IMR-90 (cell line): ENCODE measurements around the gene CLIC3. TPM values are rescaled to one million over a fixed set of nuclear protein-coding genes. Genes with fewer than 3 reads are reported as not detected.

Experiments
- ATAC-seq: fragments of 200-7000 bp; cut with Tn5 transposase; 2 replicates; pipeline ENCODE4 v1.9.1; 2020; ENCODE audit warnings: low read depth, mild to moderate bottlenecking, moderate library complexity
- BruUV-seq: library from RNA; stranded (reverse); fragments of 400-500 nt; replicated peaks from 2 replicates; lab custom pipeline; 2021; lab: Mats Ljungman, UMichigan
- CTCF ChIA-PET: fragments of 300-600 bp; formaldehyde crosslinking; extraction: SDS; loops from one replicate; lab custom pipeline; 2021; ENCODE audit warnings: antibody characterized with exemption; lab: Yijun Ruan, JAX
- POLR2A ChIA-PET: fragments of 300-600 bp; sonication (Branson Sonifier 250); formaldehyde crosslinking; loops from one replicate; lab custom pipeline; 2022; ENCODE audit warnings: antibody characterized with exemption; ENCODE audit not compliant: unreplicated experiment; lab: Charles Lee
- DNase-seq: peaks from one replicate; pipeline ENCODE4 v3.0.0; 2013
- H2AFZ ChIP-seq: replicated peaks from 2 replicates; pipeline ENCODE3; 2013; ENCODE audit warnings: low read length, mild to moderate bottlenecking; ENCODE audit not compliant: poor library complexity
- H2AK5ac ChIP-seq: 2 replicates; pipeline ENCODE4 v1.6.1; 2013; ENCODE audit warnings: low read depth, low read length, inconsistent platforms
- H2AK9ac ChIP-seq: replicated peaks from 2 replicates; pipeline ENCODE3; 2013; ENCODE audit warnings: mild to moderate bottlenecking, low read depth, low read length, moderate library complexity; ENCODE audit not compliant: poor library complexity
- H2BK120ac ChIP-seq: 2 replicates; pipeline ENCODE4 v1.6.1; 2013; ENCODE audit warnings: low read depth, low read length, inconsistent platforms
- H2BK15ac ChIP-seq: 3 replicates; pipeline ENCODE4 v1.6.1; 2013; ENCODE audit warnings: low read depth, low read length, inconsistent platforms
- H2BK20ac ChIP-seq: 2 replicates; pipeline ENCODE4 v1.6.1; 2013; ENCODE audit warnings: low read depth, mild to moderate bottlenecking, inconsistent platforms, low read length, moderate library complexity
- H2BK5ac ChIP-seq: 2 replicates; pipeline ENCODE4 v1.6.1; 2013; ENCODE audit warnings: mild to moderate bottlenecking, low read depth, low read length, inconsistent platforms; ENCODE audit not compliant: poor library complexity, severe bottlenecking
- H3K14ac ChIP-seq: replicated peaks from 2 replicates; pipeline ENCODE4 v1.6.1; 2013; ENCODE audit warnings: low read depth, low read length, inconsistent platforms
- H3K18ac ChIP-seq: 2 replicates; pipeline ENCODE4 v1.6.1; 2013; ENCODE audit warnings: low read depth, low read length, control low read depth
- H3K23ac ChIP-seq: 2 replicates; pipeline ENCODE4 v1.6.1; 2013; ENCODE audit warnings: low read depth, low read length, inconsistent platforms
- H3K27ac ChIP-seq: 2 replicates; pipeline ENCODE4 v1.5.1; 2013; ENCODE audit warnings: mild to moderate bottlenecking, control low read depth, low read length; ENCODE audit not compliant: insufficient read depth
- H3K27me3 ChIP-seq: 2 replicates; pipeline ENCODE4 v1.6.1; 2013; ENCODE audit warnings: low read length; ENCODE audit not compliant: control insufficient read depth, insufficient read depth
- H3K36me3 ChIP-seq: 2 replicates; pipeline ENCODE4 v1.6.1; 2013; ENCODE audit warnings: low read length, mixed read lengths; ENCODE audit not compliant: control insufficient read depth, insufficient read depth
- H3K4ac ChIP-seq: 2 replicates; pipeline ENCODE4 v1.6.1; 2013; ENCODE audit warnings: low read depth, low read length, inconsistent platforms
- H3K4me1 ChIP-seq: 2 replicates; pipeline ENCODE4 v1.6.1; 2013; ENCODE audit warnings: low read length, mixed read lengths; ENCODE audit not compliant: control insufficient read depth, insufficient read depth
- H3K4me2 ChIP-seq: 2 replicates; pipeline ENCODE4 v1.6.1; 2013; ENCODE audit warnings: low read depth, mild to moderate bottlenecking, control low read depth, low read length, moderate library complexity
- H3K4me3 ChIP-seq: 2 replicates; pipeline ENCODE4 v1.5.1; 2013; ENCODE audit warnings: low read depth, mild to moderate bottlenecking, control low read depth, low read length, moderate library complexity; ENCODE audit not compliant: insufficient read depth
- H3K56ac ChIP-seq: 2 replicates; pipeline ENCODE4 v1.6.1; 2013; ENCODE audit warnings: low read length, inconsistent platforms; ENCODE audit not compliant: insufficient read depth; ENCODE audit errors: extremely low read depth
- H3K79me1 ChIP-seq, 2 experiments: 2 replicates each; pipeline ENCODE4 v1.6.1; 2013; ENCODE audit warnings: low read length in 2 of 2, inconsistent platforms in 1 of 2, low read depth in 1 of 2
- H3K9ac ChIP-seq: 2 replicates; pipeline ENCODE4 v1.6.1; 2013; ENCODE audit warnings: low read depth, low read length, control low read depth
- H3K9me1 ChIP-seq: 2 replicates; pipeline ENCODE4 v1.6.1; 2013; ENCODE audit warnings: low read length, inconsistent platforms; ENCODE audit not compliant: insufficient read depth
- H3K9me3 ChIP-seq: 2 replicates; pipeline ENCODE4 v1.6.1; 2013; ENCODE audit warnings: low read length; ENCODE audit not compliant: control insufficient read depth, insufficient read depth
- H4K20me1 ChIP-seq: 2 replicates; pipeline ENCODE4 v1.6.1; 2013; ENCODE audit warnings: low read length, inconsistent platforms; ENCODE audit not compliant: insufficient read depth
- H4K5ac ChIP-seq: 2 replicates; pipeline ENCODE4 v1.6.1; 2013; ENCODE audit warnings: mild to moderate bottlenecking, low read depth, low read length, control low read depth
- H4K8ac ChIP-seq, 2 experiments: 2 replicates each; pipeline ENCODE4 v1.6.1; 2013; ENCODE audit warnings: low read depth in 2 of 2, low read length in 2 of 2, control low read depth in 1 of 2, inconsistent platforms in 1 of 2
- H4K91ac ChIP-seq: 2 replicates; pipeline ENCODE4 v1.6.1; 2013; ENCODE audit warnings: low read depth, low read length, inconsistent platforms; ENCODE audit not compliant: insufficient read depth
- MAZ ChIP-seq: IDR thresholded peaks from 2 replicates; pipeline ENCODE4 v1.6.1; 2012; ENCODE audit warnings: low read depth, mild to moderate bottlenecking, low read length, improper control_type of control experiment, moderate library complexity, borderline replicate concordance
- RAD21 ChIP-seq: IDR thresholded peaks from 2 replicates; pipeline ENCODE4 v1.6.1; 2012; ENCODE audit warnings: low read length, improper control_type of control experiment
- RFX5 ChIP-seq: IDR thresholded peaks from 2 replicates; pipeline ENCODE4 v1.8.0; 2012; ENCODE audit warnings: low read depth, mild to moderate bottlenecking, low read length, moderate library complexity
- WGBS, 2 experiments: methylation state at CpG; one replicate each; pipeline versions ENCODE4 v1.1.5 to v1.1.7; 2013; ENCODE audit warnings: missing lambda C conversion rate in 2 of 2; ENCODE audit not compliant: insufficient read length in 1 of 2; ENCODE audit errors: extremely low coverage in 2 of 2; 5-methylcytosine and 5-hydroxymethylcytosine counted together
- dilution Hi-C: fragments of 300-500 bp; cut with HindIII; formaldehyde crosslinking; loops from one replicate; pipeline ENCODE4 v1.14.3; 2018; ENCODE audit warnings: low sequenced_read_pairs; ENCODE audit not compliant: unreplicated experiment
- in situ Hi-C: fragments of 300-500 bp; cut with MboI; formaldehyde crosslinking; loops from 3 replicates; pipeline ENCODE4 v1.14.3; 2019; ENCODE audit warnings: low sequenced_read_pairs, inconsistent platforms, mixed read lengths
- intact Hi-C: fragments of 100-400 bp; cut with micrococcal nuclease; formaldehyde crosslinking; loops from 2 replicates; pipeline ENCODE4 v1.10.0; 2022
- polyA plus RNA-seq, 3 experiments: library from polyadenylated mRNA; depleted of rRNA; stranded (reverse); fragments of >200 nt; gene quantifications; 2 replicates each; pipeline ENCODE4 v1.2.3, GENCODE V29; 2012; ENCODE audit warnings: low replicate concordance in 1 of 3
- total RNA-seq: library from RNA; depleted of rRNA; stranded (reverse); fragments of >200 nt; gene quantifications from 2 replicates; pipeline ENCODE4 v1.2.3, GENCODE V29; 2012
- TF ChIP-seq, protein P1 (sequence below): conservative IDR thresholded peaks from 2 replicates; pipeline ENCODE4 v1.5.1; 2012; ENCODE audit warnings: mild to moderate bottlenecking, low read depth, low read length, improper control_type of control experiment
- TF ChIP-seq, protein P2 (sequence below): fragments of 150-350 bp; IDR thresholded peaks from 2 replicates; pipeline ENCODE4 v1.6.1; 2017; ENCODE audit warnings: mild to moderate bottlenecking, antibody characterized with exemption, low read length, low read depth

CLIC3 gene
- total and polyA plus RNA-seq, 2 of the 4 experiments (the other 2 are of a cell fraction), result 0.18 to 1.7 TPM

DNA sequence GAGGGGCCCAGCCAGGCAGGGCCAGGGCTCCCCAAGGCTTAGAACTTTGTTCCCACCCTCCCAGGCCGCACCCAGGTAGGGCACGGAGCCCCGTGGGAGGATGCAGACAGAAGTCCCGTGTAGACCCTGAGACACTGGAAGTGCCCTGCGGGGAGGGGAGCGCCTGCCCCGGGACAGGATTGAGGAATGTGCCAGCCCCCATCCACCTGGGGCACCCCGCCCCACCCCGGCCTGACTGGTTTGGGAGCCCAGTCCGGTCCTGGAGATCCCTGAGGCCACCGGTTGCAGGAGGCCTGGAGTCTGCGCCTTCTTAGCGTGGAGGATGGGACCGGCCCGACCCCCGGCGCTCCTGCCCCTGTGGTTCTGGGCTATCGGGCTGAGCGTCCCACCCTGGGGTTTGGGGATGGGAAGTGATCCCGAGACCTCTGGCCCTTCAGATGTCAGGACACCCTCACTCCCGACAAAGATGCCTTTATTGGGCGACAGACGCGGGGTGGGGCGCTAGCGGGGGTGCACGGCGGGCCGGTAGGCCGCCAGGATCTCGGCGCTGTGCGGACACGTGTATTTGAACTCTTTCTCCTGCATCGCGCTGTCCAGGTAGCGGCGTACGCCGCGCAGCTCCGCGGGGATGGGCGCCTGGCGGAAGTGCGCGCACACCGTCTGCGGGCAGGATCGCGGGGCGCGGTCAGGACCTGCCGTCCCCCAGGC lies 2.0 kb downstream of the CLIC3 start:
- Histone ChIP-seq H3K4me3 (no peak overlapping the region), H4K91ac (no peak overlapping the region), H3K9ac (no peak overlapping the region), H3K36me3 (peaks cover 5% of the 10 kb centered on the region; the same call in 1 of the 2 replicates), H3K4me2 (no peak overlapping the region), H3K23ac (no peak overlapping the region), H2AFZ (no peak overlapping the region), H3K4me1 (peaks cover 23% of the 10 kb centered on the region), H2BK120ac (no peak overlapping the region), H3K9me1 (peaks cover 8% of the 10 kb centered on the region), H3K27ac (no peak overlapping the region), H3K56ac (no peak overlapping the region), H2AK9ac (no peak overlapping the region), H3K79me1 (peaks cover 6 to 16% of the 10 kb centered on the region in 2 experiments; a peak in 3 of 4 replicates), H2AK5ac (no peak overlapping the region), H2BK15ac (no peak overlapping the region), H3K4ac (no peak overlapping the region), H3K9me3 (peaks cover 6% of the 10 kb centered on the region), H3K14ac (no peak overlapping the region), H2BK20ac (no peak overlapping the region), H3K27me3 (peaks cover 5% of the 10 kb centered on the region; the same call in 1 of the 2 replicates), H2BK5ac (no peak overlapping the region), H4K20me1 (no peaks in the 10 kb centered on the region; the same call in 1 of the 2 replicates), H4K5ac (no peak overlapping the region), H3K18ac (no peak overlapping the region), H4K8ac (no peak overlapping the region)
- TF ChIP-seq RAD21 (no peak), RFX5 (no peak), MAZ (no peak)
- TF ChIP-seq, protein P1, sequence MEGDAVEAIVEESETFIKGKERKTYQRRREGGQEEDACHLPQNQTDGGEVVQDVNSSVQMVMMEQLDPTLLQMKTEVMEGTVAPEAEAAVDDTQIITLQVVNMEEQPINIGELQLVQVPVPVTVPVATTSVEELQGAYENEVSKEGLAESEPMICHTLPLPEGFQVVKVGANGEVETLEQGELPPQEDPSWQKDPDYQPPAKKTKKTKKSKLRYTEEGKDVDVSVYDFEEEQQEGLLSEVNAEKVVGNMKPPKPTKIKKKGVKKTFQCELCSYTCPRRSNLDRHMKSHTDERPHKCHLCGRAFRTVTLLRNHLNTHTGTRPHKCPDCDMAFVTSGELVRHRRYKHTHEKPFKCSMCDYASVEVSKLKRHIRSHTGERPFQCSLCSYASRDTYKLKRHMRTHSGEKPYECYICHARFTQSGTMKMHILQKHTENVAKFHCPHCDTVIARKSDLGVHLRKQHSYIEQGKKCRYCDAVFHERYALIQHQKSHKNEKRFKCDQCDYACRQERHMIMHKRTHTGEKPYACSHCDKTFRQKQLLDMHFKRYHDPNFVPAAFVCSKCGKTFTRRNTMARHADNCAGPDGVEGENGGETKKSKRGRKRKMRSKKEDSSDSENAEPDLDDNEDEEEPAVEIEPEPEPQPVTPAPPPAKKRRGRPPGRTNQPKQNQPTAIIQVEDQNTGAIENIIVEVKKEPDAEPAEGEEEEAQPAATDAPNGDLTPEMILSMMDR, result no peak
- TF ChIP-seq, protein P2, sequence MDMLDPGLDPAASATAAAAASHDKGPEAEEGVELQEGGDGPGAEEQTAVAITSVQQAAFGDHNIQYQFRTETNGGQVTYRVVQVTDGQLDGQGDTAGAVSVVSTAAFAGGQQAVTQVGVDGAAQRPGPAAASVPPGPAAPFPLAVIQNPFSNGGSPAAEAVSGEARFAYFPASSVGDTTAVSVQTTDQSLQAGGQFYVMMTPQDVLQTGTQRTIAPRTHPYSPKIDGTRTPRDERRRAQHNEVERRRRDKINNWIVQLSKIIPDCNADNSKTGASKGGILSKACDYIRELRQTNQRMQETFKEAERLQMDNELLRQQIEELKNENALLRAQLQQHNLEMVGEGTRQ, result no peak
- ChIA-PET CTCF (no interaction called here), POLR2A (no interaction called here)
- ATAC-seq (no peak), DNase-seq (no peak)
- dilution Hi-C loops, result no loop called here
- BruUV-seq, result no TSS peak
- WGBS, 2 experiments, result 77% methylated on average over 30 of the region's 54 CpGs; no CpG with 5 or more reads in 1 of the 2 experiments
- in situ Hi-C loops, result no loop called here
- intact Hi-C loops, result no loop called here
